GM10248 (cell line): Measurements from ENCODE around the gene CDK8.
A peak's percentile ranks its signal among the peaks of the same experiment; 100 is the strongest.

Experiments used
- CTCF ChIA-PET: fragments of 300-600 bp; sonication (Branson Sonifier 250); formaldehyde crosslinking; extraction: SDS; loops from one replicate; lab custom pipeline; 2021; ENCODE audit warnings: antibody characterized with exemption; lab: Yijun Ruan, JAX
- POLR2A ChIA-PET: fragments of 350-650 bp; sonication (Branson Sonifier 250); formaldehyde crosslinking; extraction: SDS; loops from one replicate; lab custom pipeline; 2020; ENCODE audit warnings: antibody characterized with exemption; lab: Yijun Ruan, JAX
- DNase-seq: peaks from one replicate; pipeline ENCODE4 v3.0.0; 2012; ENCODE audit errors: extremely low spot score
- TF ChIP-seq, protein P1 (sequence below): IDR thresholded peaks from 2 replicates; pipeline ENCODE4 v1.5.1; 2012; ENCODE audit warnings: mild to moderate bottlenecking, low read depth; ENCODE audit errors: extremely low read depth, missing control alignments, control extremely low read depth

CDK8 gene

DNA sequence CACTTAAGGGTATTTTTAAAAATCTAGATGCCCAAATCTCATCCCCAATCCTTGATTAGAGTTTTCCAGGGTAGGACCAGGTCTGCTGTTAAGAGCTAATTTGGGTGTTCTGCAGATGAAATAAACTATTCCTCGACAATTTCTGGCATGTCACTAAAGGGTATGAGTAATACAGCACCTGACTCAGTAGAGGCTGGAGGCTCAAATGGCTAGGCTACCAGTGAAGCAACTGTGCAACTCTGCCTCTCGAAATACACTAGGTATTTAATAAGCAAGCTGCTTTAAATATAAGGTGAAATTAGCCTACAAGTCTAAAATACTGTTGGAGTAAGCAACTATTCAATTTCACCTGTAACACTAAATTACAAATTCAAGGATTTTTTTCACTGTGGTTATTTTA lies 33.4 kb upstream of the CDK8 start:
- ChIA-PET POLR2A (interaction anchor here (1.4 kb wide), 1 partner anchor 10 kb away, joined by 3 read pairs; no protein-coding TSS in a partner anchor), CTCF (interaction anchor here (0.9 to 4.0 kb wide), 3 partner anchors 10 to 478 kb away, joined by 3 to 28 read pairs (median 3); no protein-coding TSS in a partner anchor)
- TF ChIP-seq, protein P1, sequence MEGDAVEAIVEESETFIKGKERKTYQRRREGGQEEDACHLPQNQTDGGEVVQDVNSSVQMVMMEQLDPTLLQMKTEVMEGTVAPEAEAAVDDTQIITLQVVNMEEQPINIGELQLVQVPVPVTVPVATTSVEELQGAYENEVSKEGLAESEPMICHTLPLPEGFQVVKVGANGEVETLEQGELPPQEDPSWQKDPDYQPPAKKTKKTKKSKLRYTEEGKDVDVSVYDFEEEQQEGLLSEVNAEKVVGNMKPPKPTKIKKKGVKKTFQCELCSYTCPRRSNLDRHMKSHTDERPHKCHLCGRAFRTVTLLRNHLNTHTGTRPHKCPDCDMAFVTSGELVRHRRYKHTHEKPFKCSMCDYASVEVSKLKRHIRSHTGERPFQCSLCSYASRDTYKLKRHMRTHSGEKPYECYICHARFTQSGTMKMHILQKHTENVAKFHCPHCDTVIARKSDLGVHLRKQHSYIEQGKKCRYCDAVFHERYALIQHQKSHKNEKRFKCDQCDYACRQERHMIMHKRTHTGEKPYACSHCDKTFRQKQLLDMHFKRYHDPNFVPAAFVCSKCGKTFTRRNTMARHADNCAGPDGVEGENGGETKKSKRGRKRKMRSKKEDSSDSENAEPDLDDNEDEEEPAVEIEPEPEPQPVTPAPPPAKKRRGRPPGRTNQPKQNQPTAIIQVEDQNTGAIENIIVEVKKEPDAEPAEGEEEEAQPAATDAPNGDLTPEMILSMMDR, result no peak
- no peak for DNase-seq

DNA sequence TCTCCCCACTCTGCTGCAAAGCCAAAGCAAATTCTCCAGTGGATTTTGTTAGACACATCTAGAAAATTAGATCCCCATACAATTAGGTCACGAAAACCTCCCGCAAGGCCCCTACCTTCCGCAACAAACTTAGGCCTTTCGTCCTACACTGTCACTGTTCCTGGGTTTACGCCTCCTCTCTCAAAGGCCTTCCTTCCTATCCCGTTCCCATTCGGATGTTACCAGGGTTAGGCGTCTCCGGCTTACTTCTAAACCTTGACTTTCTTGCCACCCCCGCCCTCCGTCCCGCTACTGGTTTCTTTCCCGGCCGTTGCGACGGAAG lies 32.6 kb upstream of the CDK8 start:
- ChIA-PET CTCF (interaction anchor here (4.0 kb wide), 1 partner anchor 35 kb away, joined by 28 read pairs; no protein-coding TSS in a partner anchor), POLR2A (interaction anchor here (1.4 kb wide), 1 partner anchor 10 kb away, joined by 3 read pairs; no protein-coding TSS in a partner anchor)
- TF ChIP-seq, protein P1, result no peak
- no peak for DNase-seq

DNA sequence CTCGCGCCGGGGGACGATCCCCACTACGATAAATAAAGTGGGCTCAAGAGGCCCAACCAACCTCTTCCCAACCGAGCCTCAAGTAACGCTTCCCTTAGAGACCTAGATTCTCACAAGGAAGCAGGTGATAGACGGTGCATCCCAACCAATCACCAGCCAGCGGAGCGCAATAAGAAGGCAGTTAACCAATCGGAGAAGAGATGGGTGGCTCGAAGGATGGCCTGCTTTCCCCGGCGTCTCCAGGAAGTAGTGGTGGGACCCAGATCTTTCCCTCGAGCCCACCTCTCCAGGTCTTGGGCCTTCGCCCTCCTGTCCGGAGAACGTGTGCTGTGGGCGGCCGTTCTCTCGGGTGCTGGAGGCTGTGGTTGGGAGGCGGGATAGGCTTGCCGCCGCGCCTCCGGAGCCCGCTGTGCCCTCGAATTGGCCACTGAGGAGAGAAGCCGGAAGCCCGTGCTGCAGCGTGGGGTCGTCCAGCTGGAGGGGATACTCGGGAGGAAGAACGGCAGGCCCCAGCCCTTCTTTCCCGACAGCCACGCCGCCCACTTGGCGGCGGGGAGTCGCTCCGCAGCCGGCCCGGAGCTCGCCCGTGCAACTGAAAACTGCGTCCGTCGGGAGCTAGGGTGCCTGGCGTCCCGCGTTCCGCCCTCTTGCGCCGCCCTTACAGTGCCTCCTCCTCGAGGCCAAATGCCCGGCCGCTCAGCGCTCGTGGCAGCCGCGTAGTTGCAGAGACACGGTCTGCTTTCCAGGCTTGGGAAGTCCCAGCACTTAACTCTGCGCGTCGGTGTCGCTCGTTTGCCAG lies 32.0 kb upstream of the CDK8 start, which contains the start of gene RNF6:
RNF6 (minus strand) TSS at position 594 of the 799 bp plus-strand sequence. CDS start 2,665 bp downstream, outside the sequence.
- DNase-seq, result peak; percentile 97
- POLR2A ChIA-PET, result interaction anchor here (0.8 kb wide), 1 partner anchor 32 kb away, joined by 4 read pairs; no protein-coding TSS in a partner anchor
- CTCF ChIA-PET, result interaction anchor here (1.5 to 4.0 kb wide), 2 partner anchors 31 to 36 kb away, joined by 4 to 28 read pairs; no protein-coding TSS in a partner anchor
- TF ChIP-seq, protein P1, result no peak

DNA sequence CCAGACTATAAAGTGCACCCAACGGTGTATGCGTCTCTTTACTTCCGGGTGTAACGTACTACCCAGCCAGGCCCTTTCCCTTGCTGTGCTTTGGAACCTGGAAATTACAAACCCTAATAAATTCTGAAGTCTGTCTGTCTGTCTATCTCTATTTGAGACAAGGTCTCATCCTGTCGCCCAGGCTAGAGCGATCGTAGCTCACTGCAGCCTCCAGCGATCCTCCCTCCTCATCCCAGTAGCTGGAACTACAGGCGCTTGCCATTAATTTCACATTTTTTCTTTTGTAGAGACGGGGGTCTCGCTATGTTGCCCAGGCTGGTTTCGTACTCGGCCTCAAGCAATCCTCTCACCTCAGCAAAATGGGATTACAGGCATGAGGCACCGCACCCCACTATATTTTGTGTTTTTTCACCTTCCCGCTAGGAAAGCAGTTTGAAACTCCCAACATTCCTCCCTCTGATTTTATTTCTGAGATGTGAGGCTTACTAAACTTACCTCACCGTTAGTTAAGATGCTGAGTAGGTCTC lies 31.3 kb upstream of the CDK8 start:
- TF ChIP-seq, protein P1, result no peak
- POLR2A ChIA-PET, result interaction anchor here (0.8 kb wide), 1 partner anchor 31 kb away, joined by 4 read pairs; no protein-coding TSS in a partner anchor
- DNase-seq, result no peak
- CTCF ChIA-PET, result interaction anchor here (1.5 to 4.0 kb wide), 2 partner anchors 31 to 36 kb away, joined by 4 to 28 read pairs; no protein-coding TSS in a partner anchor

DNA sequence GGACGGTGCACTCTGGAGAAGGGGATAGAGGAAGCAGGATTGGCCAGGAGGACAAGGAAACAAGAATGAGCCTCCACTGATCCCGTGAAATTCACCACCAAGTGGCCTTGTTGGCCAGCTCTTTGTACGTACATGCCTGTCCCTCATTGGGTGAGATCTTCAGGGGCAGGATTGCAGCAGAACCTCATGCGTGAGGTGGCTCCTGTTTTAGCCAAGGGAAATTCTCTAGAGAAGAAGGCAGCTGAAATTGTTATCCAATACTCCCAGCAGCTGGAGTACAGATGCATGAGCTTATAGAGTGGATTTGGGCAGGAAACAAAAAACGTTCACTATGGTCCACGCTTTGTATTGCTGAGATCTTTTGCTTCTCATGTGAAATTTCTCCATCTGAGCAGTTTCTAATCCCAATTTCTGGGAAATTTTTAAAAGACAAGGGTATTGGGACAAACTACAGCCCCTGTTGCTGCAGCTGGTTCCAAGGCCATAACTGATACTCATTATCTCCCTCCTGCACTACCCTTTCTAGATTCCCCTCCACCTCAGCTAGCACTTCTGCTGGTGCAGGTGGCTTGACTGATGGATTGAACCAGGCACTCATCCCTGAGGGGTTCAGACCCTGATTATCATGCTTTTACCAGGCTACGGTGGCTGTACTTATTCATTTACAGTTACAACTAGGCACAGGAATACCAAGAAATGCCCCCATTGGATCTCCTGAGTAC lies 27.9 kb upstream of the CDK8 start:
- TF ChIP-seq, protein P1, result no peak
- no peak for DNase-seq
- POLR2A ChIA-PET, result no interaction called here
- CTCF ChIA-PET, result interaction anchor here (1.0 to 3.0 kb wide), 4 partner anchors 9 to 269 kb away, joined by 3 to 8 read pairs (median 4); no protein-coding TSS in a partner anchor
